Measurements from ENCODE around the gene C4BPB.

DNA sequence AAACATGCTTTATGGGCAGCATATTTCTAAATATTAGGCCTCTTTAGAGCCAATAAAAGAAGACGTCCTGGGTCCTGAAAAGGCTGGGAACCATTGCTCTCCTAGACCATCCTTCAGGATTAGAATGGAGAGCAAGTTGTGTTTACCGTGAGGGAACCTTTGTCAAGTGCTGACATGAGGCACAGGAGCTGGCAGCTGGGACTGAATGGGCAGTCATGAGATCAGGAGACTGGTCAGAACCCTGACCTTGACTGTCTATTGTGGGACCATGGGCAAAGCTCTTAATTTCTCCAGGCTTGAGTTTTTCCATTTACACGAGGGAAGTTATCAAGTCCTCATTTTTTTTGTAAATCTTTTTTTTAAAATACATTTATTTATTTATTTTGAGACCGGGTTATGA, 30.4 kb upstream of the C4BPB start:
- TF ChIP-seq, protein P1, sequence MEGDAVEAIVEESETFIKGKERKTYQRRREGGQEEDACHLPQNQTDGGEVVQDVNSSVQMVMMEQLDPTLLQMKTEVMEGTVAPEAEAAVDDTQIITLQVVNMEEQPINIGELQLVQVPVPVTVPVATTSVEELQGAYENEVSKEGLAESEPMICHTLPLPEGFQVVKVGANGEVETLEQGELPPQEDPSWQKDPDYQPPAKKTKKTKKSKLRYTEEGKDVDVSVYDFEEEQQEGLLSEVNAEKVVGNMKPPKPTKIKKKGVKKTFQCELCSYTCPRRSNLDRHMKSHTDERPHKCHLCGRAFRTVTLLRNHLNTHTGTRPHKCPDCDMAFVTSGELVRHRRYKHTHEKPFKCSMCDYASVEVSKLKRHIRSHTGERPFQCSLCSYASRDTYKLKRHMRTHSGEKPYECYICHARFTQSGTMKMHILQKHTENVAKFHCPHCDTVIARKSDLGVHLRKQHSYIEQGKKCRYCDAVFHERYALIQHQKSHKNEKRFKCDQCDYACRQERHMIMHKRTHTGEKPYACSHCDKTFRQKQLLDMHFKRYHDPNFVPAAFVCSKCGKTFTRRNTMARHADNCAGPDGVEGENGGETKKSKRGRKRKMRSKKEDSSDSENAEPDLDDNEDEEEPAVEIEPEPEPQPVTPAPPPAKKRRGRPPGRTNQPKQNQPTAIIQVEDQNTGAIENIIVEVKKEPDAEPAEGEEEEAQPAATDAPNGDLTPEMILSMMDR (conservative IDR thresholded peaks at IDR 0.05): no peak
- no peak for TF ChIP-seq ZFX (IDR thresholded peaks at IDR 0.05)

Measured in C4-2B (cell line).